ENCODE results near the gene DNAJC1.
"Not testable (repeated sequence)": the region's sequence is repeated elsewhere in the genome, so short reads cannot be mapped to it uniquely, and the experiment has no call there.

DNAJC1 gene

GRCh38 chr10:22027364-22028238 is 24.1 kb upstream of the DNAJC1 start:
- Histone ChIP-seq H3K27ac (ENCODE audit: low read length) (no peak overlapping the region), H3K27me3 (ENCODE audit: control insufficient read depth in 1 of 2, insufficient read depth in 2 of 2, low read length in 2 of 2) (no peaks in the 10 kb centered on the region), H3K36me3 (ENCODE audit: control insufficient read depth in 2 of 2, insufficient read depth in 2 of 2, low read length in 2 of 2) (no peaks in the 10 kb centered on the region), H3K9ac (ENCODE audit: low read length in 2 of 2) (no peak overlapping the region), H3K4me1 (ENCODE audit: control insufficient read depth, insufficient read depth, low read length) (peaks cover under 1% of the 10 kb centered on the region), H3K9me3 (ENCODE audit: control insufficient read depth in 2 of 2, low read length in 2 of 2) (no peaks in the 10 kb centered on the region), H3K4me3 (ENCODE audit: low read length in 2 of 2) (no peak overlapping the region)

GRCh38 chr10:22026287-22026686 is 22.8 kb upstream of the DNAJC1 start:
- Histone ChIP-seq H3K9ac (ENCODE audit: low read length in 2 of 2) (no peak overlapping the region), H3K4me3 (ENCODE audit: low read length in 2 of 2) (no peak overlapping the region), H3K4me1 (ENCODE audit: control insufficient read depth, insufficient read depth, low read length) (peaks cover 6% of the 10 kb centered on the region), H3K27me3 (ENCODE audit: control insufficient read depth in 1 of 2, insufficient read depth in 2 of 2, low read length in 2 of 2) (no peaks in the 10 kb centered on the region), H3K9me3 (ENCODE audit: control insufficient read depth in 2 of 2, low read length in 2 of 2) (no peaks in the 10 kb centered on the region), H3K36me3 (ENCODE audit: control insufficient read depth in 2 of 2, insufficient read depth in 2 of 2, low read length in 2 of 2) (no peaks in the 10 kb centered on the region), H3K27ac (ENCODE audit: low read length) (no peak overlapping the region)

- no peak overlapping the region for H3K9ac ChIP-seq (ENCODE audit: low read length in 2 of 2)
- peaks cover 6% of the 10 kb centered on the region for H3K4me1 ChIP-seq (ENCODE audit: control insufficient read depth, insufficient read depth, low read length)
- H3K27me3 ChIP-seq (ENCODE audit: control insufficient read depth in 1 of 2, insufficient read depth in 2 of 2, low read length in 2 of 2): no peaks in the 10 kb centered on the region
- H3K4me3 ChIP-seq (ENCODE audit: low read length in 2 of 2): no peak overlapping the region
- H3K36me3 ChIP-seq (ENCODE audit: control insufficient read depth in 2 of 2, insufficient read depth in 2 of 2, low read length in 2 of 2): no peaks in the 10 kb centered on the region
- no peaks in the 10 kb centered on the region for H3K9me3 ChIP-seq (ENCODE audit: control insufficient read depth in 2 of 2, low read length in 2 of 2)
- H3K27ac ChIP-seq (ENCODE audit: low read length): no peak overlapping the region
These were observed 20.0 kb upstream of the DNAJC1 start for GRCh38 chr10:22023508-22023907.

GRCh38 chr10:22022257-22023032 is 18.9 kb upstream of the DNAJC1 start:
- Histone ChIP-seq H3K27ac (ENCODE audit: low read length) (no peak overlapping the region), H3K9me3 (ENCODE audit: control insufficient read depth in 2 of 2, low read length in 2 of 2) (no peaks in the 10 kb centered on the region), H3K4me1 (ENCODE audit: control insufficient read depth, insufficient read depth, low read length) (peaks cover 6% of the 10 kb centered on the region), H3K36me3 (ENCODE audit: control insufficient read depth in 2 of 2, insufficient read depth in 2 of 2, low read length in 2 of 2) (no peaks in the 10 kb centered on the region), H3K27me3 (ENCODE audit: control insufficient read depth in 1 of 2, insufficient read depth in 2 of 2, low read length in 2 of 2) (no peaks in the 10 kb centered on the region), H3K4me3 (ENCODE audit: low read length in 2 of 2) (peak overlapping the region in 1 of 2 donors; percentile 40), H3K9ac (ENCODE audit: low read length in 2 of 2) (no peak overlapping the region)

- H3K4me1 ChIP-seq (ENCODE audit: control insufficient read depth, insufficient read depth, low read length); H3K27ac ChIP-seq (ENCODE audit: low read length); H3K9me3 ChIP-seq (ENCODE audit: control insufficient read depth in 2 of 2, low read length in 2 of 2); H3K27me3 ChIP-seq (ENCODE audit: control insufficient read depth in 1 of 2, insufficient read depth in 2 of 2, low read length in 2 of 2); H3K36me3 ChIP-seq (ENCODE audit: control insufficient read depth in 2 of 2, insufficient read depth in 2 of 2, low read length in 2 of 2); H3K9ac ChIP-seq (ENCODE audit: low read length in 2 of 2); H3K4me3 ChIP-seq (ENCODE audit: low read length in 2 of 2): not testable (repeated sequence)
These were observed 17.6 kb upstream of the DNAJC1 start for GRCh38 chr10:22021144-22021543.

- Histone ChIP-seq H3K4me1 (ENCODE audit: control insufficient read depth, insufficient read depth, low read length) (peaks cover 4% of the 10 kb centered on the region), H3K36me3 (ENCODE audit: control insufficient read depth in 2 of 2, insufficient read depth in 2 of 2, low read length in 2 of 2) (no peaks in the 10 kb centered on the region), H3K9ac (ENCODE audit: low read length in 2 of 2) (no peak overlapping the region), H3K27me3 (ENCODE audit: control insufficient read depth in 1 of 2, insufficient read depth in 2 of 2, low read length in 2 of 2) (no peaks in the 10 kb centered on the region), H3K4me3 (ENCODE audit: low read length in 2 of 2) (no peak overlapping the region), H3K27ac (ENCODE audit: low read length) (no peak overlapping the region), H3K9me3 (ENCODE audit: control insufficient read depth in 2 of 2, low read length in 2 of 2) (no peaks in the 10 kb centered on the region)
These were observed 13.9 kb upstream of the DNAJC1 start for GRCh38 chr10:22017283-22018020.

GRCh38 chr10:22016046-22016705 is 12.6 kb upstream of the DNAJC1 start:
- Histone ChIP-seq H3K27me3 (ENCODE audit: control insufficient read depth in 1 of 2, insufficient read depth in 2 of 2, low read length in 2 of 2) (no peaks in the 10 kb centered on the region), H3K4me1 (ENCODE audit: control insufficient read depth, insufficient read depth, low read length) (no peaks in the 10 kb centered on the region), H3K27ac (ENCODE audit: low read length) (no peak overlapping the region), H3K4me3 (ENCODE audit: low read length in 2 of 2) (no peak overlapping the region), H3K36me3 (ENCODE audit: control insufficient read depth in 2 of 2, insufficient read depth in 2 of 2, low read length in 2 of 2) (no peaks in the 10 kb centered on the region), H3K9me3 (ENCODE audit: control insufficient read depth in 2 of 2, low read length in 2 of 2) (no peaks in the 10 kb centered on the region), H3K9ac (ENCODE audit: low read length in 2 of 2) (no peak overlapping the region)

GRCh38 chr10:22010973-22011408 is 7.5 kb upstream of the DNAJC1 start:
- no peaks in the 10 kb centered on the region for H3K36me3 ChIP-seq (ENCODE audit: control insufficient read depth in 2 of 2, insufficient read depth in 2 of 2, low read length in 2 of 2)
- H3K27ac ChIP-seq (ENCODE audit: low read length): no peak overlapping the region
- no peaks in the 10 kb centered on the region for H3K27me3 ChIP-seq (ENCODE audit: control insufficient read depth in 1 of 2, insufficient read depth in 2 of 2, low read length in 2 of 2)
- no peak overlapping the region for H3K4me3 ChIP-seq (ENCODE audit: low read length in 2 of 2)
- no peak overlapping the region for H3K9ac ChIP-seq (ENCODE audit: low read length in 2 of 2)
- H3K9me3 ChIP-seq (ENCODE audit: control insufficient read depth in 2 of 2, low read length in 2 of 2): no peaks in the 10 kb centered on the region
- H3K4me1 ChIP-seq (ENCODE audit: control insufficient read depth, insufficient read depth, low read length): no peaks in the 10 kb centered on the region

- Histone ChIP-seq H3K36me3 (ENCODE audit: control insufficient read depth in 2 of 2, insufficient read depth in 2 of 2, low read length in 2 of 2) (no peaks in the 10 kb centered on the region), H3K27ac (ENCODE audit: low read length) (no peak overlapping the region), H3K9me3 (ENCODE audit: control insufficient read depth in 2 of 2, low read length in 2 of 2) (no peaks in the 10 kb centered on the region), H3K27me3 (ENCODE audit: control insufficient read depth in 1 of 2, insufficient read depth in 2 of 2, low read length in 2 of 2) (no peaks in the 10 kb centered on the region), H3K9ac (ENCODE audit: low read length in 2 of 2) (no peak overlapping the region), H3K4me1 (ENCODE audit: control insufficient read depth, insufficient read depth, low read length) (no peaks in the 10 kb centered on the region), H3K4me3 (ENCODE audit: low read length in 2 of 2) (no peak overlapping the region)
These were observed 7.0 kb upstream of the DNAJC1 start for GRCh38 chr10:22010539-22010938.

- H3K27me3 ChIP-seq (ENCODE audit: control insufficient read depth in 1 of 2, insufficient read depth in 2 of 2, low read length in 2 of 2): no peaks in the 10 kb centered on the region
- H3K9ac ChIP-seq (ENCODE audit: low read length in 2 of 2): no peak overlapping the region
- no peak overlapping the region for H3K4me3 ChIP-seq (ENCODE audit: low read length in 2 of 2)
- H3K27ac ChIP-seq (ENCODE audit: low read length): no peak overlapping the region
- H3K4me1 ChIP-seq (ENCODE audit: control insufficient read depth, insufficient read depth, low read length): no peaks in the 10 kb centered on the region
- no peaks in the 10 kb centered on the region for H3K36me3 ChIP-seq (ENCODE audit: control insufficient read depth in 2 of 2, insufficient read depth in 2 of 2, low read length in 2 of 2)
- no peaks in the 10 kb centered on the region for H3K9me3 ChIP-seq (ENCODE audit: control insufficient read depth in 2 of 2, low read length in 2 of 2)
These were observed 2.9 kb upstream of the DNAJC1 start for GRCh38 chr10:22006379-22006884.
